ENCODE results near the gene ARHGAP4.

Gene ARHGAP4

GRCh38 chrX:153963546-153963945 is 37.5 kb upstream of the ARHGAP4 start:
- POLR2A ChIA-PET (ENCODE audit: low non-redundant PET), result no interaction called here
- CTCF ChIA-PET, result no interaction called here

GRCh38 chrX:153961292-153961691 is 35.2 kb upstream of the ARHGAP4 start:
- TF ChIP-seq, protein P1, sequence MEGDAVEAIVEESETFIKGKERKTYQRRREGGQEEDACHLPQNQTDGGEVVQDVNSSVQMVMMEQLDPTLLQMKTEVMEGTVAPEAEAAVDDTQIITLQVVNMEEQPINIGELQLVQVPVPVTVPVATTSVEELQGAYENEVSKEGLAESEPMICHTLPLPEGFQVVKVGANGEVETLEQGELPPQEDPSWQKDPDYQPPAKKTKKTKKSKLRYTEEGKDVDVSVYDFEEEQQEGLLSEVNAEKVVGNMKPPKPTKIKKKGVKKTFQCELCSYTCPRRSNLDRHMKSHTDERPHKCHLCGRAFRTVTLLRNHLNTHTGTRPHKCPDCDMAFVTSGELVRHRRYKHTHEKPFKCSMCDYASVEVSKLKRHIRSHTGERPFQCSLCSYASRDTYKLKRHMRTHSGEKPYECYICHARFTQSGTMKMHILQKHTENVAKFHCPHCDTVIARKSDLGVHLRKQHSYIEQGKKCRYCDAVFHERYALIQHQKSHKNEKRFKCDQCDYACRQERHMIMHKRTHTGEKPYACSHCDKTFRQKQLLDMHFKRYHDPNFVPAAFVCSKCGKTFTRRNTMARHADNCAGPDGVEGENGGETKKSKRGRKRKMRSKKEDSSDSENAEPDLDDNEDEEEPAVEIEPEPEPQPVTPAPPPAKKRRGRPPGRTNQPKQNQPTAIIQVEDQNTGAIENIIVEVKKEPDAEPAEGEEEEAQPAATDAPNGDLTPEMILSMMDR (conservative IDR thresholded peaks at IDR 0.05; ENCODE audit: low read depth), result no peak
- no peak overlapping the region; the same call in 1 of the 2 replicates for H3K27ac ChIP-seq
- CTCF ChIA-PET, result interaction anchor here (0.7 kb wide), 1 partner anchor 197 kb away, joined by 3 read pairs; the partner anchor contains the start of gene PLXNB3
- POLR2A ChIA-PET (ENCODE audit: low non-redundant PET), result no interaction called here
- no peak for DNase-seq (ENCODE audit: low spot score)

More at GRCh38 chrX:153963546-153963945, 37.5 kb upstream of the ARHGAP4 start:
- no peak for DNase-seq (ENCODE audit: low spot score)
- H3K27ac ChIP-seq, result no peak overlapping the region; the same call in 1 of the 2 replicates
- TF ChIP-seq, protein P1 (conservative IDR thresholded peaks at IDR 0.05; ENCODE audit: low read depth), result no peak

DNA sequence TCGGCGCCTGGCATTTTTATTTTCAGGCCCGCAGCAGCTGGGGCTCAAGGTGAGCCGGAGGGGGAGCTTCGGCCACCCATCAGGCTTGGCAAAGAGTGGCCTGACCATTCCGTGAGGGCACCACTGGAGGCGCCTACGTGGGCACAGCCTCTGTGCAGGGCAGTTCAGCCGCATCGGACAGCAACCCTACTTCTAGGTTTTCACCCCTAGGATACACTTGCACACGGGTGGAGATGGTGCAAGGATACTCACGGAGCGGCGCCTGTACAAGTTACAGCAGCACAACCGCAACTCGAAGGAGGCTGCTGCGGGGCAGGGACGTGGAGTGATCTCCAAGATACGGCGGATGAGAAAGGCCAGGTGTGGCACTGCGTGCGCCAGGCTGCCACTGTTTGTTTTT is 34.7 kb upstream of the ARHGAP4 start:
- CTCF ChIA-PET, result no interaction called here

GRCh38 chrX:153960077-153960476 is 34.0 kb upstream of the ARHGAP4 start:
- no peak for DNase-seq (ENCODE audit: low spot score)
- H3K27ac ChIP-seq, result no peak overlapping the region
- ChIA-PET POLR2A (ENCODE audit: low non-redundant PET) (no interaction called here), CTCF (no interaction called here)
- TF ChIP-seq, protein P1 (conservative IDR thresholded peaks at IDR 0.05; ENCODE audit: low read depth), result no peak

More for the DNA sequence above, 34.7 kb upstream of the ARHGAP4 start:
- POLR2A ChIA-PET (ENCODE audit: low non-redundant PET), result no interaction called here
- DNase-seq (ENCODE audit: low spot score), result no peak
- H3K27ac ChIP-seq, result no peak overlapping the region; the same call in 1 of the 2 replicates
- TF ChIP-seq, protein P1 (conservative IDR thresholded peaks at IDR 0.05; ENCODE audit: low read depth), result no peak

- ChIA-PET CTCF (no interaction called here), POLR2A (ENCODE audit: low non-redundant PET) (no interaction called here)
- no peak for DNase-seq (ENCODE audit: low spot score)
- H3K27ac ChIP-seq, result no peak overlapping the region
- TF ChIP-seq, protein P1 (conservative IDR thresholded peaks at IDR 0.05; ENCODE audit: low read depth), result no peak
Measured at GRCh38 chrX:153959649-153960048, 33.6 kb upstream of the ARHGAP4 start.

DNA sequence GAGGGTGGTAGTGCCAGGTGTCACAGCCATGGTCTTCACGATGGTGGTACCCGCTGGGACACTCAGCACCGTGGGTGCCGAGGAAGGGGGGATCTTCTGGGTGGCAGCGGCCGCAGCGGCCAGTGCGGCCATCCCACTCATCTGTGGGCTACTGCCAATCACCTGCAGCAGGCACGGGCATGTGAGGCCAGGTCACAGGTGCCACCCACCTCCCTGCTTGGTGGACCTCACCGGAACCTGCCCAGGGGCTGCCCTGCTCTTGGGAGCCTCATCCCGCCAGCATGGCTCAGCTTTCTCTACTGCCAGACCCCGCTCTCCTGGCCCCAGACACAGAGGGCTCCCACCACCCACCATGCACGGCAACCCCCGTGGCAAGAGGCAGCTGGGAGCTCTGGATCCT is 32.5 kb upstream of the ARHGAP4 start:
- ChIA-PET CTCF (no interaction called here), POLR2A (ENCODE audit: low non-redundant PET) (no interaction called here)
- no peak for DNase-seq (ENCODE audit: low spot score)
- no peak overlapping the region for H3K27ac ChIP-seq
- TF ChIP-seq, protein P1 (conservative IDR thresholded peaks at IDR 0.05; ENCODE audit: low read depth), result no peak

- POLR2A ChIA-PET (ENCODE audit: low non-redundant PET), result no interaction called here
- H3K27ac ChIP-seq, result no peak overlapping the region
- CTCF ChIA-PET, result no interaction called here
- no peak for DNase-seq (ENCODE audit: low spot score)
- TF ChIP-seq, protein P1 (conservative IDR thresholded peaks at IDR 0.05; ENCODE audit: low read depth), result no peak
Measured at GRCh38 chrX:153957224-153957623, 31.2 kb upstream of the ARHGAP4 start.

Data from RWPE1 (cell line).